B cell (primary cell): ENCODE data around the gene GGT5. TPM values are rescaled to one million over a fixed set of nuclear protein-coding genes. Genes with fewer than 3 reads are reported as not detected.
"Not testable (repeated sequence)": the region's sequence is repeated elsewhere in the genome, so short reads cannot be mapped to it uniquely, and the experiment has no call there.

Experiments used
- ATAC-seq: fragments of 200-7000 bp; cut with Tn5 transposase; one replicate; pipeline ENCODE4 v1.10.0; 2021; ENCODE audit warnings: low read depth, mild to moderate bottlenecking, moderate number of reproducible peaks, moderate library complexity
- CTCF ChIA-PET: fragments of 350-600 bp; sonication (Branson Sonifier 250); formaldehyde crosslinking; loops from one replicate; lab custom pipeline; 2021; ENCODE audit warnings: antibody characterized with exemption, inconsistent platforms; lab: Charles Lee
- POLR2A ChIA-PET: fragments of 350-600 bp; sonication (Branson Sonifier 250); formaldehyde crosslinking; loops from one replicate; lab custom pipeline; 2021; ENCODE audit warnings: antibody characterized with exemption; lab: Charles Lee
- DNase-seq: peaks from one replicate; pipeline ENCODE4 v3.0.0; 2013
- H2AFZ ChIP-seq: 2 replicates; pipeline ENCODE4 v1.6.1; 2012; ENCODE audit warnings: mild to moderate bottlenecking, low read depth, low read length; ENCODE audit not compliant: insufficient read depth, poor library complexity, severe bottlenecking
- H3K27ac ChIP-seq, 2 donors: 1 replicate in 1 of 2; 2 replicates in 1 of 2; pipeline ENCODE4 v1.5.1; 2012 to 2013; ENCODE audit warnings: low read length in 2 of 2, mild to moderate bottlenecking in 2 of 2, moderate library complexity in 1 of 2
- H3K27me3 ChIP-seq, 4 experiments: fragments of 200-600 bp in 1 of 4; sonication (generic) in 1 of 4; replicated peaks in 1 of 4; 1 replicate in 2 of 4; 2 replicates in 2 of 4; pipeline versions ENCODE4 v1.6.1 to v1.7.0; 2013 to 2016; ENCODE audit warnings: low read length in 3 of 4, mild to moderate bottlenecking in 2 of 4, mixed read lengths in 1 of 4, moderate library complexity in 1 of 4; ENCODE audit not compliant: insufficient read depth in 4 of 4, control insufficient read depth in 3 of 4; ENCODE audit errors: control extremely low read depth in 1 of 4
- H3K36me3 ChIP-seq, 2 experiments: replicated peaks in 1 of 2; 1 replicate in 1 of 2; 2 replicates in 1 of 2; pipeline versions ENCODE4 v1.6.1 to v1.7.1; 2013; ENCODE audit warnings: low read length in 1 of 2; ENCODE audit not compliant: insufficient read depth in 2 of 2, control insufficient read depth in 1 of 2; ENCODE audit errors: control extremely low read depth in 1 of 2, extremely low read depth in 1 of 2
- H3K4me1 ChIP-seq, 2 donors: fragments of 200-600 bp in 1 of 2; sonication (generic) in 1 of 2; 1 replicate in 1 of 2; 2 replicates in 1 of 2; pipeline versions ENCODE4 v1.5.1 to v1.6.1; 2013 to 2017; ENCODE audit warnings: low read length in 2 of 2; ENCODE audit not compliant: control insufficient read depth in 2 of 2, insufficient read depth in 2 of 2
- H3K4me2 ChIP-seq: replicated peaks from 2 replicates; pipeline ENCODE3; 2012; ENCODE audit warnings: mild to moderate bottlenecking, low read depth, low read length; ENCODE audit not compliant: poor library complexity, severe bottlenecking
- H3K4me3 ChIP-seq, 5 experiments: fragments of 200-600 bp in 1 of 5; sonication (generic) in 1 of 5; 1 replicate in 3 of 5; 2 replicates in 2 of 5; pipeline versions ENCODE4 v1.5.1 to v1.7.0; 2011 to 2016; ENCODE audit warnings: low read length in 4 of 5, mild to moderate bottlenecking in 4 of 5, low read depth in 2 of 5, control low read depth in 1 of 5, moderate library complexity in 1 of 5; ENCODE audit not compliant: insufficient read depth in 1 of 5; ENCODE audit errors: control extremely low read depth in 1 of 5, extremely low read depth in 1 of 5
- H3K79me2 ChIP-seq: fragments of 200-600 bp; sonication (generic); one replicate; pipeline ENCODE4 v1.6.0; 2016; ENCODE audit warnings: low read length; ENCODE audit not compliant: control insufficient read depth, insufficient read depth
- H3K9ac ChIP-seq: fragments of 200-600 bp; sonication (generic); 2 replicates; pipeline ENCODE4 v1.6.1; 2017; ENCODE audit warnings: mild to moderate bottlenecking, low read length, moderate library complexity
- H3K9me3 ChIP-seq, 3 donors: one replicate each; pipeline versions ENCODE4 v1.6.1 to v1.7.1; 2013; ENCODE audit warnings: low read length in 2 of 3; ENCODE audit not compliant: control insufficient read depth in 2 of 3, insufficient read depth in 1 of 3; ENCODE audit errors: control extremely low read depth in 1 of 3
- H4K20me1 ChIP-seq: 2 replicates; pipeline ENCODE4 v1.6.0; 2012; ENCODE audit warnings: mild to moderate bottlenecking, low read length; ENCODE audit not compliant: insufficient read depth, control insufficient read depth, poor library complexity, severe bottlenecking
- H3K27ac Mint-ChIP-seq: one replicate; pipeline ENCODE4 v1.8.0; 2021; ENCODE audit warnings: mixed read lengths
- H3K27me3 Mint-ChIP-seq: one replicate; pipeline ENCODE4 v1.8.0; 2021; ENCODE audit warnings: mixed read lengths
- H3K4me1 Mint-ChIP-seq: one replicate; pipeline ENCODE4 v1.8.0; 2021; ENCODE audit warnings: mixed read lengths
- H3K4me3 Mint-ChIP-seq: one replicate; pipeline ENCODE4 v1.8.0; 2021; ENCODE audit warnings: mixed read lengths
- H3K9me3 Mint-ChIP-seq: one replicate; pipeline ENCODE4 v1.8.0; 2022; ENCODE audit warnings: mixed read lengths; ENCODE audit not compliant: insufficient read depth
- CTCF ChIP-seq: fragments of 200-600 bp; IDR thresholded peaks from one replicate; pipeline ENCODE4 v1.8.0; 2022; ENCODE audit warnings: antibody characterized with exemption, mild to moderate bottlenecking
- EZH2 ChIP-seq: IDR thresholded peaks from 2 replicates; pipeline ENCODE4 v1.6.1; 2012; ENCODE audit warnings: borderline replicate concordance, low read depth, mild to moderate bottlenecking, moderate library complexity, low read length; ENCODE audit not compliant: insufficient read depth, poor library complexity, severe bottlenecking
- WGBS: methylation state at CpG from one replicate; pipeline ENCODE4 v1.1.5; 2013; ENCODE audit warnings: missing lambda C conversion rate; ENCODE audit not compliant: insufficient coverage; 5-methylcytosine and 5-hydroxymethylcytosine counted together
- intact Hi-C: fragments of 100-400 bp; cut with micrococcal nuclease; formaldehyde crosslinking; loops from one replicate; pipeline ENCODE4 v1.10.0; 2022
- polyA plus RNA-seq: library from polyadenylated mRNA; depleted of rRNA; stranded (reverse); fragments of >200 nt; gene quantifications from 2 replicates; pipeline ENCODE4 v1.2.3, GENCODE V29; 2012
- total RNA-seq, 2 donors: library from RNA; stranded (reverse); fragments of 120-200 nt in 1 of 2; gene quantifications; 1 replicate in 1 of 2; 2 replicates in 1 of 2; pipeline versions ENCODE4 v1.2.3 to v1.2.4, GENCODE V29; 2013 to 2022

The GGT5 gene
- total and polyA plus RNA-seq, 2 donors (not counting 1 experiment from before 2014, with no cell fraction given), result not detected

- not testable (repeated sequence) for H3K27me3 Mint-ChIP-seq, H3K9ac ChIP-seq, H3K27ac ChIP-seq, H4K20me1 ChIP-seq, H3K9me3 Mint-ChIP-seq, H3K79me2 ChIP-seq, H3K4me3 ChIP-seq, ATAC-seq, H2AFZ ChIP-seq, H3K27ac Mint-ChIP-seq, H3K9me3 ChIP-seq, H3K4me3 Mint-ChIP-seq, H3K36me3 ChIP-seq, DNase-seq, H3K4me2 ChIP-seq, H3K27me3 ChIP-seq
- POLR2A ChIA-PET, result interaction anchor here (0.6 kb wide), 1 partner anchor 1437 kb away, joined by 4 read pairs; no protein-coding TSS in a partner anchor
- peaks cover 21% of the 10 kb centered on the region for H3K4me1 Mint-ChIP-seq
- H3K4me1 ChIP-seq, result peaks cover 14 to 25% of the 10 kb centered on the region in 2 donors
- WGBS, result 91% methylated on average over 10 of the region's 18 CpGs
- intact Hi-C loops, result loop anchor here (5.0 to 10.0 kb wide), 2 partner anchors 61 to 139 kb away; partner anchors contain the start of gene SUSD2
- CTCF ChIA-PET, result interaction anchor here (1.0 kb wide), 1 partner anchor 20 kb away, joined by 3 read pairs; no protein-coding TSS in a partner anchor
Observed at GRCh38 chr22:24245584-24246561, 991 bp upstream of the GGT5 start.

GRCh38 chr22:24244144-24244787, 616 bp downstream of the GGT5 start:
- Histone ChIP-seq H3K4me1 (peaks cover 14 to 25% of the 10 kb centered on the region in 2 donors), H3K79me2 (no peaks in the 10 kb centered on the region), H3K4me2 (no peak overlapping the region), H2AFZ (no peak overlapping the region), H3K27me3 (no peaks in the 10 kb centered on the region), H3K27ac (no peak overlapping the region), H3K4me3 (no peak overlapping the region), H3K36me3 (no peaks in the 10 kb centered on the region), H3K9me3 (no peaks in the 10 kb centered on the region), H3K9ac (no peak overlapping the region), H4K20me1 (no peaks in the 10 kb centered on the region)
- CTCF ChIA-PET, result interaction anchor here (2.3 kb wide), 1 partner anchor 13 kb away, joined by 7 read pairs; no protein-coding TSS in a partner anchor
- H3K27me3 Mint-ChIP-seq, result no peaks in the 10 kb centered on the region
- TF ChIP-seq EZH2 (no peak), CTCF (no peak)
- peaks cover 21% of the 10 kb centered on the region for H3K4me1 Mint-ChIP-seq
- POLR2A ChIA-PET, result no interaction called here
- intact Hi-C loops, result loop anchor here (10.0 kb wide), 1 partner anchor 59 kb away; the partner anchor contains the start of gene SUSD2
- DNase-seq, result no peak
- no peak for ATAC-seq
- H3K27ac Mint-ChIP-seq, result no peak overlapping the region
- 63% methylated on average over 17 of the region's 19 CpGs for WGBS
- no peaks in the 10 kb centered on the region for H3K9me3 Mint-ChIP-seq
- H3K4me3 Mint-ChIP-seq, result peak overlapping the region; percentile 11

DNA sequence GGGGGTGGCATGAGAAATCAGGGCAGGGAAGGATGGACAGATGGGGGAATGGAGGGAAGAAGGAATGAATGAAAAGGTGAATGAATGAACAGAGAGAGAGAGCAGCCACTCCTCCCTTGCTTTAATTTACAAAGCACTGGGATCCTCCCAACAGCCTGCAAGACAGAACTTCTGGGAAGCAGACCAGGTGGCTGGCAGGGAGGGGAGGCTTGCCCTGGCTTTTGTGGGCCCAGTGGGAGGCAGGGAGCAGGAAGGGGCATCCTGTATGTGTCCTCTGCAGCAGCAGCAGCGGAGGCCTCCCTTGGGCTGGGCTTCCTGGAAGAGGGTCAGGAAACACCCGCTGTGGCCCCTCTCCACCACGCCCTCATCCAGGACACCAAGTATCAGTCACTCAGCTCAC, 1.5 kb downstream of the GGT5 start:
- H3K4me3 Mint-ChIP-seq, result peak overlapping the region; percentile 70

More for the DNA sequence above, 1.5 kb downstream of the GGT5 start:
- Mint-ChIP-seq H3K4me1 (peaks cover 21% of the 10 kb centered on the region), H3K27ac (peak overlapping the region; percentile 17)
- H2AFZ ChIP-seq, result peak overlapping the region; percentile 47
- ATAC-seq, H3K27ac ChIP-seq, H3K27me3 Mint-ChIP-seq, H3K9ac ChIP-seq, H3K27me3 ChIP-seq, H3K79me2 ChIP-seq, H4K20me1 ChIP-seq, H3K4me3 ChIP-seq, H3K9me3 ChIP-seq, DNase-seq, H3K9me3 Mint-ChIP-seq, H3K36me3 ChIP-seq: not testable (repeated sequence)
- no CpG with 5 or more reads among the region's 3 CpGs for WGBS
- peak overlapping the region; percentile 65 for H3K4me2 ChIP-seq
- CTCF ChIA-PET, result interaction anchor here (1.1 to 2.3 kb wide), 3 partner anchors 13 to 232 kb away, joined by 3 to 7 read pairs (median 3); partner anchors contain the start of gene CABIN1
- intact Hi-C loops, result loop anchor here (10.0 kb wide), 1 partner anchor 59 kb away; the partner anchor contains the start of gene SUSD2
- POLR2A ChIA-PET, result interaction anchor here (0.6 kb wide), 1 partner anchor 159 kb away, joined by 3 read pairs; no protein-coding TSS in a partner anchor
- peaks cover 14 to 25% of the 10 kb centered on the region in 2 donors for H3K4me1 ChIP-seq
